Caco-2 (cell line): ENCODE data around the gene RASIP1. TPM values are rescaled to one million over a fixed set of nuclear protein-coding genes. Genes with fewer than 3 reads are reported as not detected.

ENCODE experiments used
- BruUV-seq: library from RNA; stranded (reverse); fragments of 400-500 nt; replicated peaks from 2 replicates; lab custom pipeline; 2021; lab: Mats Ljungman, UMichigan
- CTCF ChIA-PET: fragments of 300-600 bp; sonication (Branson Sonifier 250); formaldehyde crosslinking; loops from one replicate; lab custom pipeline; 2022; ENCODE audit warnings: antibody characterized with exemption; lab: Charles Lee
- POLR2A ChIA-PET: fragments of 300-600 bp; sonication (Branson Sonifier 250); formaldehyde crosslinking; loops from one replicate; lab custom pipeline; 2022; ENCODE audit warnings: antibody characterized with exemption; lab: Charles Lee
- DNase-seq, 2 experiments: peaks; one replicate each; pipeline versions ENCODE4 v3.0.0 to v3.0.0-alpha.2; 2020 to 2022
- H3K27me3 ChIP-seq: replicated peaks from 2 replicates; pipeline ENCODE4 v1.6.0; 2011; ENCODE audit warnings: low read length; ENCODE audit not compliant: control insufficient read depth, insufficient read depth
- H3K36me3 ChIP-seq: 2 replicates; pipeline ENCODE4 v1.5.1; 2011; ENCODE audit warnings: low read length; ENCODE audit not compliant: control insufficient read depth, insufficient read depth
- H3K4me1 ChIP-seq: fragments of 250-450 bp; sonication (Bioruptor Pico); 2 replicates; pipeline ENCODE4 v1.5.1; 2020; ENCODE audit warnings: mild to moderate bottlenecking
- H3K4me3 ChIP-seq: 2 replicates; pipeline ENCODE4 v1.5.1; 2011; ENCODE audit warnings: low read depth, mild to moderate bottlenecking, control low read depth, low read length
- H3K9me3 ChIP-seq: fragments of 250-450 bp; sonication (Bioruptor Pico); 2 replicates; pipeline ENCODE4 v1.5.1; 2020; ENCODE audit warnings: mild to moderate bottlenecking, moderate library complexity
- H3K27ac Mint-ChIP-seq: one replicate; pipeline ENCODE4 v1.8.0; 2022; ENCODE audit warnings: mixed read lengths; ENCODE audit not compliant: unreplicated experiment
- H3K27me3 Mint-ChIP-seq: one replicate; pipeline ENCODE4 v1.8.0; 2022; ENCODE audit warnings: mixed read lengths; ENCODE audit not compliant: insufficient read depth, unreplicated experiment
- H3K36me3 Mint-ChIP-seq: one replicate; pipeline ENCODE4 v1.8.0; 2022; ENCODE audit warnings: mild to moderate bottlenecking, mixed read lengths; ENCODE audit not compliant: insufficient read depth, unreplicated experiment
- H3K4me1 Mint-ChIP-seq: one replicate; pipeline ENCODE4 v1.8.0; 2022; ENCODE audit warnings: low read depth, mixed read lengths; ENCODE audit not compliant: unreplicated experiment
- H3K4me3 Mint-ChIP-seq: one replicate; pipeline ENCODE4 v1.8.0; 2022; ENCODE audit warnings: mild to moderate bottlenecking, moderate library complexity, mixed read lengths; ENCODE audit not compliant: unreplicated experiment
- H3K9me3 Mint-ChIP-seq: one replicate; pipeline ENCODE4 v1.8.0; 2022; ENCODE audit warnings: mixed read lengths; ENCODE audit not compliant: unreplicated experiment
- CTCF ChIP-seq, 2 experiments: fragments of 200-600 bp in 1 of 2; IDR thresholded peaks; 1 replicate in 1 of 2; 2 replicates in 1 of 2; pipeline versions ENCODE4 v1.5.1 to v1.8.0; 2011 to 2022; ENCODE audit warnings: antibody characterized with exemption in 1 of 2, control low read depth in 1 of 2, inconsistent platforms in 1 of 2, low read depth in 1 of 2, low read length in 1 of 2, mild to moderate bottlenecking in 1 of 2, moderate library complexity in 1 of 2; ENCODE audit not compliant: insufficient read depth in 1 of 2, severe bottlenecking in 1 of 2, unreplicated experiment in 1 of 2
- intact Hi-C: fragments of 100-400 bp; cut with micrococcal nuclease; formaldehyde crosslinking; loops from one replicate; pipeline ENCODE4 v1.10.0; 2022; ENCODE audit not compliant: unreplicated experiment
- total RNA-seq: library from RNA; stranded (reverse); gene quantifications from 2 replicates; pipeline ENCODE4 v1.2.3, GENCODE V29; 2022

Gene RASIP1
- total RNA-seq, 1 experiment from 2014 or later = 5.9 TPM

- TF ChIP-seq CTCF (IDR thresholded peaks at IDR 0.05; ENCODE audit: insufficient read depth in 1 of 2, low read depth in 1 of 2, low read length in 1 of 2, severe bottlenecking in 1 of 2, unreplicated experiment in 1 of 2) = no peak
- BruUV-seq = no TSS peak
- Histone ChIP-seq H3K36me3 (no peaks in the 10 kb centered on the region), H3K4me1 (peaks cover 36% of the 10 kb centered on the region), H3K4me3 (no peak overlapping the region), H3K27me3 (no peaks in the 10 kb centered on the region), H3K9me3 (no peaks in the 10 kb centered on the region)
- ChIA-PET CTCF (no interaction called here), POLR2A (no interaction called here)
- Mint-ChIP-seq H3K9me3 (no peaks in the 10 kb centered on the region), H3K27ac (peak overlapping the region; percentile 54), H3K4me3 (no peak overlapping the region), H3K4me1 (peaks cover 11% of the 10 kb centered on the region), H3K36me3 (no peaks in the 10 kb centered on the region), H3K27me3 (no peaks in the 10 kb centered on the region)
- DNase-seq = no peak
- intact Hi-C loops = loop anchor here (5.0 kb wide), 1 partner anchor 39 kb away; the partner anchor contains the start of gene CA11
These were observed 54.3 kb downstream of the RASIP1 start for GRCh38 chr19:48686088-48686487.

- H3K27me3 ChIP-seq = no peaks in the 10 kb centered on the region
- peaks cover 39% of the 10 kb centered on the region for H3K4me1 ChIP-seq
- no peak for TF ChIP-seq CTCF (IDR thresholded peaks at IDR 0.05; ENCODE audit: insufficient read depth in 1 of 2, low read depth in 1 of 2, low read length in 1 of 2, severe bottlenecking in 1 of 2, unreplicated experiment in 1 of 2)
- H3K36me3 ChIP-seq = no peaks in the 10 kb centered on the region
- H3K36me3 Mint-ChIP-seq = no peaks in the 10 kb centered on the region
- peak overlapping the region; percentile 54 for H3K27ac Mint-ChIP-seq
- ChIA-PET CTCF (no interaction called here), POLR2A (no interaction called here)
- BruUV-seq = no TSS peak
- H3K4me3 ChIP-seq = no peak overlapping the region
- peak overlapping the region; percentile 11 for H3K4me3 Mint-ChIP-seq
- no peaks in the 10 kb centered on the region for H3K27me3 Mint-ChIP-seq
- H3K9me3 ChIP-seq = no peaks in the 10 kb centered on the region
- peaks cover 11% of the 10 kb centered on the region for H3K4me1 Mint-ChIP-seq
- no peaks in the 10 kb centered on the region for H3K9me3 Mint-ChIP-seq
- DNase-seq = peak; percentile 68 to 74
- intact Hi-C loops = loop anchor here (5.0 kb wide), 1 partner anchor 38 kb away; the partner anchor contains the start of gene CA11
These were observed 54.8 kb downstream of the RASIP1 start for GRCh38 chr19:48685583-48685982.

GRCh38 chr19:48683349-48683748 lies 57.1 kb downstream of the RASIP1 start:
- Mint-ChIP-seq H3K4me1 (peaks cover 11% of the 10 kb centered on the region), H3K36me3 (no peaks in the 10 kb centered on the region), H3K27ac (no peak overlapping the region), H3K27me3 (no peaks in the 10 kb centered on the region), H3K9me3 (no peaks in the 10 kb centered on the region), H3K4me3 (no peak overlapping the region)
- Histone ChIP-seq H3K27me3 (no peaks in the 10 kb centered on the region), H3K9me3 (no peaks in the 10 kb centered on the region), H3K36me3 (no peaks in the 10 kb centered on the region), H3K4me1 (peaks cover 38% of the 10 kb centered on the region), H3K4me3 (no peak overlapping the region)
- ChIA-PET CTCF (no interaction called here), POLR2A (no interaction called here)
- intact Hi-C loops = no loop called here
- DNase-seq = no peak
- TF ChIP-seq CTCF (IDR thresholded peaks at IDR 0.05; ENCODE audit: insufficient read depth in 1 of 2, low read depth in 1 of 2, low read length in 1 of 2, severe bottlenecking in 1 of 2, unreplicated experiment in 1 of 2) = no peak
- no TSS peak for BruUV-seq
